HS-5 (cell line): ENCODE measurements around the gene BCORL1.
A peak's percentile ranks its signal among the peaks of the same experiment; 100 is the strongest.

Experiments
- DNase-seq: peaks from one replicate; pipeline ENCODE4 v3.0.0-alpha.2; 2012; ENCODE audit warnings: low read depth

Gene BCORL1

DNA sequence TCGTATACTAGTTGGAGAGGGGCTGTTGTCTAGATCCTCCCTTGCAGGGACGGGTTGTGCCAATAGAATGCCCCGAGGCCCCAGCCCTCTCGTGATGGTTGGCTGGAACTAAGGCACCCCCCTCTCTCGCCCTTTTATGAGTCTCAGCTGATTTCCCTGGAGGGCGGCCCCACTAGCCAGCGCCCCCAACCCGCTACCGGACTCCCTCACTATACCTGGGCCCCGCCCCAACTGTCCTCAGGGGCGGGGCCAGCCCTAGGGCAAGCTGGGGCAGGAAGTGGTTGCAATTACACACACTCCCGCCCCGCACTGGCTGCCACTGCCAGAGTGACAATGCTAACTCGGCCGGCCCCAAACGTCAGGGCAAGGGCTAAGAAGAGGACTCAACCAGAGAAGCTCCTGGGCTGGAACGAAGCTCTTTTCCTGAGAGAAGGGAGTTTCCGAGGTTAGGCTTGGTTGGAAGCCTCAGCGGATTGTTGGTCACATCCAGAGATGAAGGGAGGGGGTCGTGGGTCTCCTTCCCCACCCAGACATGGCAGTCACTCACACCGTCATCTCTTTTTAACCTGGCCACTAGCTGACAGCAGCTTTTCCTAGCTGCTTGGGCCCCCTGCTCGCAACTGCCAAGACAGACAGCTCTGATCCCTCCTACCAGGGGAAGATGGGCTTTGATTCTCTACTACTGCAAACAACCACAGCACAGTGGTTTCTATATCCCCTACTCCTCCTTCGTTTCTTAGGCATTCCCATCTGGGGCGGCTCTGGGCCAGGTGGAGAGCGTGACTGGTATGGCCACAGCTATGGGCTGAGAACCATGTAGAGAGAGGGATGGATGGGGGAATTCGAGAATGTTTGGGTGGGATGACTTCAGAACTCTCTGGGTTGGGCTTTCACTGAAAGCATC, 21.0 kb upstream of the BCORL1 start:
- no peak for DNase-seq

DNA sequence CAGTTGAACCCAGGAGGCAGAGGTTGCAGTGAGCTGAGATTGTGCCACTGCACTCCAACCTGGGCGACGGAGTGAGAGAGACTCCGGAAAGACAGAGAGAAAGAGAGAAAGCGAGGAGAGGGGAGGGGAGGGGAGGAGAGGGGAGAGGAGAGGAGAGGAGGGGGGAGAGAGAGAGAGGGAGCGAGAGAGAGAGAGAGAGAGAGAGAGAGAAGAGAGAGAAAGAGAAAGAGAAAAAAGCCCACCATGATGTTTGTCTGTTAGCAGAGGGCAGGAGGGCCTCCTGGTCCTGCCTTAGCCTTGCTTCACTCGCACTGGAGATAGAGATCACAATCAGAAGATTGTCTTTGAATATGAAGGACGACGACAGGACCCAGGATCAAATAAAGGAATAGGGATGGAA, 18.7 kb upstream of the BCORL1 start:
- no peak for DNase-seq

DNA sequence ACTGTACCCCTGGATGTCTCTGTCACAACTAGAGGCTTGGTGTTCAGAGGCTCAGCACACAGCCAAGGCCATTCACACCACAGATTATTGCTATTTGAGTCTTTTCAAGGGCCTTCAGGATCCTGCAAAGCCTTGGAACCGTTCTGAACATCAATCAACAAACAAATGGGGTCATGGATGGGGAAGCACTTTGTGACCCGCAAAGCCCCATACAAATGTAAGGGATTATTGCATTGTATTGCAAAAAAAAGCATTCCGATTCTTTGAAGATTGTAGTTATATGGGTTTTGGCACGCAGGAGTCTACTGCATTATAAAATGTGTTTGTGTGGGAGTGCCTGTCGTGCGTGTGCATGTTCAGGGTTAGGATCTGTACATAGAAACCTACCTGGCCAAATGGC, 17.3 kb upstream of the BCORL1 start:
- no peak for DNase-seq

DNA sequence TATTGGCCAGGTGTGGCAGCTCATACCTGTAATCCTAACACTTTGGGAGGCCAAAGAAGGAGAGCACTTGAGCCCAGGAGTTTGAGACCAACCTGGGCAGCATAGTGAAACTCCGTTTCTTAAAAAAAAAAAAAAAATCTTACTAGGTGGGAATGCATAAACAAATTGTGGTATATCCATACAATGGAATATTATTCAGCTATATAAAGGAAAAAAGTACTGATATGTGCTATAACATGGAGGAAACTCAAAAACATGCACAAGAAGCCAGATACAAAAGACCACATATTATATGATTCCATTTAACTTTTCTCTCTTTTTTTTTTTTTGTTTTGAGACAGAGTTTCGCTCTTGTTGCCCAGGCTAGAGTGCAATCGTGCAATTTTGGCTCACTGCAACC, 13.5 kb upstream of the BCORL1 start:
- DNase-seq, result no peak

DNA sequence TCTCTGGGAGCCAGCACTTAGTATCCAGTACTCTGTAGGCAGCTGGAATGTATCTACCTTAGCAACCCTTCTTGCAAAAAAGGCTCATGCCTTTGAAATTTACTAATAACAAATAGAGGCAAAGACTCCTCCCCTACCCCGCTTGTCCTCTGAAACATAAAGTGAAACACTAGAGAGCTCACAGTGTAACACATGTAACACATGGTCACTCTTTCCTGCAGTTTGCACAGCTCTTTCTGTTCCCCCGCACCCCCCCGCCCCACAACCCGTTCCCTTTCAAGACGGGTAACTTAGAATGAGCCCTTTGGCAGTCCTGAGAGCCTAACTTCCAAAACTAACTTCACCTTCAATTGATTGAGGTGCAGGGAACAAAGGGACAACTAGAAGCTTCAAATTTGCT, 6.0 kb upstream of the BCORL1 start:
- no peak for DNase-seq

- DNase-seq, result no peak
These were observed 3.1 kb upstream of the BCORL1 start for GRCh38 chrX:129979207-129979920.

- DNase-seq, result no peak
These were observed 2.4 kb upstream of the BCORL1 start for GRCh38 chrX:129980001-129980401.

DNA sequence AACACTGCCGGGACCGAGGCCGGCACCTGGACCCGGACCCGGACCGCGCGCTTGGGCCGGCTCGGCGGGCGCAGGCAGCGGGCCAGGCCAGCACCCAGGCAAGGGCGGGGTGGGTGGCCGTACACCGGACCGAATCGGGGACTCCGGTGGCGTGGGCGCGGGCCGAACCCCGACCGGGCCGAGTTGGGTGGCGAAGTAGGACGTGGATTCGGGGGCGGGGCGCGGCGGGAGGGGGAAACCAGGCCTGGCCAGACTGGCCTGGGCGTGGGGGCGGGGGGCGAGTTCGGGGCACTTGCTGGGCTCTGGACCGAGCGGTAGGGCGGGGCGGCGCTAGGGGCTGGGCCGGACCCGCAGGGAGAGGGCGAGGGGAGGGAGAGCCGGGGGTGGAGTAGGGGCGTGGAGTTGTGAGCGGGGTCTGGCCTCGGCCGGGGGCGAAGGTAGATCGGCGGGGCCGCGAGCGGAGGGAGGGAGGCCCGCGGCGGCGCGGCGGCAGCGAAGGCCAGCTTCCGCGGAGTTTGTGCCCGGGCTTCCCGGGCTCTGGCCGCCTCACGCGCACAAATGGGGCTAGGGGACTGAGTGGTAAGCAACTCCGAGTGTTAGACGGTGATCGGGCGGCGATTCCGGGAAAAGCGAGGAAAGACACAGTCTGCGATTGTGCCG, 1.8 kb upstream of the BCORL1 start:
- no peak for DNase-seq

- no peak for DNase-seq
These were observed 1.3 kb upstream of the BCORL1 start for GRCh38 chrX:129981200-129981553.

DNA sequence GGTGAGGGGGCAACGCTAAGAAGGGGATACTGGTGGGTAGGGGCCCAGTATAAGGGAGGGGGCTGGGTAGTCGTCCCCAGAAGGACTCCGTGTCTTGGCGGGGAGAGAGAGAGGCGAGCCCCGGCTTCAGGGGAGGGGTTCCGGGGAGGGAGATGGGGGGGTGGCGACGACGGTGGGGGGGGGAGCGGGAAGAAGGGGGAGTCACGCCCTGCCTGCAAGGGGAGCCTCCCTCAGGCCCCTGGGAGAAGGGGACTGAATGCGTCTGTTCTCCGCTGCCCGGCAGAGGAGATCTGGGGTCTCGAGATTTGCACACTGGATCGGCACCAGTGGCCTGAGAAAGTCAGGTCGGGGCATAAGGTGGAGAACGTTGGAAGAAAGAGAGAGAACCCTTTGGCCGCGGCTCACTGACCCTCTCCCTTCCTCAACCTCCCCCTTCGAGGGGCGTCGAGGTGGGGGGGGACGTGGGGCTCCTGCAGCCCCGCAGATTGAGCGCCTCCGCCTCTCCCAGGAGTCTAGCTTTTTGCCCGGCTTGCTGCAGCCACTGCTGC, 609 bp upstream of the BCORL1 start:
- no peak for DNase-seq

DNA sequence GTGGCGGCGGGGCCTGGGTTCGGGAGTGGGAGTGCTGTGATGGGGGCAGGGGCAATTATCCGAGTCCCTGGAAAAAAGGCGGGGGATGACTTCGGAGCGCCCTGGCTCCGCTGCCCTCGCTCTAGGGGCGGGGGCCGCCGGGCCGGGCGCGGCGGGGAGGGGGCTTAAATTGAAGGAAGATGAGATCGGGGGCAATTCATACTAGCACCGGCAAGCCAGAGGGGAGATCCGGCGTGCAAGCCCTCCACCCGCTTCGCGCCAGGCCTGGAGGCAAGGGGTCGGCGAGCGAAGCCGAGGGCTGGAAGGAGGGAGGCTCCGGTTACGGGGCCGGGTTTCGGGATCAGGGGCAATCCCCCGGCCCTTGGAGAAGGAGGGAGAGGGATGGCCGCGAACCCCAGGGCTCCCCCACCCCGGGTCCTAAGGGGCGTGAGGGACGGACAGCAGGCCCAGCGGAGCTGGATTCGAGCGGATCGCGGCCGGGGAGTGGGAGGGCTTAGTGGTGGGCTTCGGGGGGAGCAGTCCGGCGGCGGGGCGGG, 1.2 kb downstream of the BCORL1 start:
- no peak for DNase-seq

GRCh38 chrX:129984111-129984958, 1.9 kb downstream of the BCORL1 start:
- no peak for DNase-seq

- no peak for DNase-seq
These were observed 5.4 kb downstream of the BCORL1 start for GRCh38 chrX:129987871-129988270.

GRCh38 chrX:129992181-129992580, 9.7 kb downstream of the BCORL1 start:
- no peak for DNase-seq

GRCh38 chrX:129996120-129996519, 13.7 kb downstream of the BCORL1 start:
- peak; percentile 29 for DNase-seq

- DNase-seq, result no peak
These were observed 14.7 kb downstream of the BCORL1 start for GRCh38 chrX:129997086-129997485.

- no peak for DNase-seq
These were observed 15.6 kb downstream of the BCORL1 start for GRCh38 chrX:129998021-129998420.

DNA sequence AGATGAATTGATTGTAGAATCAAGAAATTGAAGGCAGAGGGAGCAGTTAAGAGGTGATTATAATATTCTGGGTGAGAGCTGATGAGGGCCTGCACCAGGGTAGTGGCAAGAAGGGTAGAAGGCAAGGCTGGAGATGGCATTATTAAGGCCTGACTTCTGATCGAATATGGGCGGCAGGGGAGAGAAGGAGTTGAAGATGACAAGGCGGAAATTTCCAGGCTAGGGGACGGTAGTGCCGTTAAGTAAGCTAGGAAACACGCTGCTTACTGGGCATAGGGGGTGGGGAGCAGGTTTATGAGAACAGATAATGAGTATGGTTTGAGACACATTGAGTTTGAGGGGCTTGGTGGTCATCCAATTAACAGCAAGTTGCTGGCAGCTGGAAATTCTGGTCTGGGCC, 19.5 kb downstream of the BCORL1 start:
- no peak for DNase-seq

DNA sequence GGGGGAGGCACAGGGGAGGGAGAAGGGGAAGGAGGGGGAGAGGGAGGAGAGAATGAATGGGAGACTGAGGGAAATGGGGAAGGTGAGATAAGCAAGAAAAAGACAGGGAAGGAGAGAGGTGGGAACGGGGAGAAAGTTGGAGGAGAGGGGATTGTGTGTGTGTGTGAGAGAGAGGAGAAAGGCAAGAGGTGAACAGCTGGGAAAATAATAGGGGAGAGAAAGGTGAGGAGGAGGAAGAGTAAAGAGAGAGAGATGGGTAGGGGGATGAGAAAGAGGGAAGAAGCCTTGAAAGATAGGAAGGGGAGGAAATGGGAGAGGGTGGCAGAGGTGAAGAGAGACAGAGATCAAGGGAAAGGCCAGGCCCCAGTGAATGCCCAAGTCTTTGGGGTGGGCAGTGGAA, 20.1 kb downstream of the BCORL1 start:
- no peak for DNase-seq

DNA sequence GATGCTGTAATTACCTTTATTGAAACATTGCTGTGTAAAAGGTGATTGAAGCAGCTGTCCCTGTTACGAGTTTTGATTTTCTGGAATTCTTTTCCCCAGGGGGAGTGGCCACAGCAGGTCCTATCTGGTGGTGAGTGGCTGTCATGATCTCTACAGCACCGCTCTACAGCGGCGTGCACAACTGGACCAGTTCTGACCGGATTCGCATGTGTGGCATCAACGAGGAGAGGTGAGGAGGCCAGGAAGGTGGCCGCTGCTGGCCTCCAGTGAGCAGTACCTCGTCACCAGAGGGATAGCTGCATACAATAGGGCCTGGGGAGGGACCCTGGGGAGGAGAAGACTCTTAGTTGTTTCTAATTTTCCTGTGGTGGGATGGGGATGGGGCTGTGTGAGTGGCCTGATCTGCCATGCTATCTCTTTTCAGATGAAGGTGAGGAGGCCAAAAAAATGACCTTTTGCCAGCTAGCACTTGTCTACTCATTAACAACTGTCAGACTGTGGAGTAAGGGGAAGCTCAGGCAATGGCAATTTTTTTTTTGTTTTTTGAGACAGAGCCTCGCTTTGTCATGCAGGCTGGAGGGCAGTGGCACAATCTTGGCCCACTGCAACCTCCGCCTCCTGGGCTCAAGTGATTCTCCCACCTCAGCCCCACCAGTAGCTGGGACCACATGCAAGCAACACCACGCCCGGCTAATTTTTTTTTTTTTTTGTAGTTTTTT, 22.8 kb downstream of the BCORL1 start:
- no peak for DNase-seq
